Dedifferentiated amniotic fluid mesenchymal stem cell (primary cell): ENCODE data around the gene ARHGAP44.
"Not testable (repeated sequence)": the region's sequence is repeated elsewhere in the genome, so short reads cannot be mapped to it uniquely, and the experiment has no call there.

Experiments used
- DNase-seq: peaks from one replicate; pipeline ENCODE4 v3.0.0-alpha.2; 2016; ENCODE audit errors: extremely low spot score

Gene ARHGAP44

GRCh38 chr17:12963505-12963904 lies 174.2 kb downstream of the ARHGAP44 start:
- no peak for DNase-seq

- no peak for DNase-seq
Measured at GRCh38 chr17:12964162-12964561, 174.9 kb downstream of the ARHGAP44 start.

- no peak for DNase-seq
Measured at GRCh38 chr17:12964840-12965239, 175.5 kb downstream of the ARHGAP44 start.

GRCh38 chr17:12965988-12966387 lies 176.7 kb downstream of the ARHGAP44 start:
- DNase-seq: no peak

GRCh38 chr17:12966413-12966812 lies 177.1 kb downstream of the ARHGAP44 start:
- no peak for DNase-seq

- no peak for DNase-seq
Measured at GRCh38 chr17:12967962-12968361, 178.7 kb downstream of the ARHGAP44 start.

- no peak for DNase-seq
Measured at GRCh38 chr17:12973496-12974004, 184.3 kb downstream of the ARHGAP44 start.

- DNase-seq: no peak
Measured at GRCh38 chr17:12974005-12974531, 184.8 kb downstream of the ARHGAP44 start.

- no peak for DNase-seq
Measured at GRCh38 chr17:12977008-12977751, 187.9 kb downstream of the ARHGAP44 start.

- not testable (repeated sequence) for DNase-seq
Measured at GRCh38 chr17:12978787-12979186, 189.5 kb downstream of the ARHGAP44 start.

GRCh38 chr17:12979246-12979645 lies 189.9 kb downstream of the ARHGAP44 start:
- DNase-seq: no peak

- DNase-seq: no peak
Measured at GRCh38 chr17:12979826-12980500, 190.7 kb downstream of the ARHGAP44 start.

GRCh38 chr17:12982224-12982623 lies 192.9 kb downstream of the ARHGAP44 start:
- no peak for DNase-seq

GRCh38 chr17:12983991-12984884 lies 194.9 kb downstream of the ARHGAP44 start:
- DNase-seq: peak; percentile 85

- no peak for DNase-seq
Measured at GRCh38 chr17:12985431-12986293, 196.4 kb downstream of the ARHGAP44 start.

GRCh38 chr17:12987120-12987519 lies 197.8 kb downstream of the ARHGAP44 start:
- no peak for DNase-seq

- no peak for DNase-seq
Measured at GRCh38 chr17:12990041-12990808, 200.9 kb downstream of the ARHGAP44 start.

- DNase-seq: no peak
Measured at GRCh38 chr17:12990926-12991325, 201.6 kb downstream of the ARHGAP44 start.

- no peak for DNase-seq
Measured at GRCh38 chr17:12992676-12993075, 203.4 kb downstream of the ARHGAP44 start.

- DNase-seq: no peak
Measured at GRCh38 chr17:12993631-12994030, 204.3 kb downstream of the ARHGAP44 start.
